ENCODE measurements around the gene ECSIT. TPM values are rescaled to one million over a fixed set of nuclear protein-coding genes. Genes with fewer than 3 reads are reported as not detected.
A peak's percentile ranks its signal among the peaks of the same experiment; 100 is the strongest.

The ECSIT gene
- total and polyA plus RNA-seq, 11 donors = 69.7 to 242 (median 133) TPM

- H3K36me3 ChIP-seq = peaks cover 0 to 31% (median 24%) of the 10 kb centered on the region in 9 donors
Measured at GRCh38 chr19:11507370-11508078, 21.4 kb downstream of the ECSIT start.

GRCh38 chr19:11506967-11507366 is 22.0 kb downstream of the ECSIT start:
- 89 to 96% (median 93%) methylated on average over 6 of the region's 6 CpGs for WGBS, 4 donors
- no peaks in the 10 kb centered on the region for H3K27me3 ChIP-seq
- ATAC-seq = no peak
- no peak for TF ChIP-seq POLR2A (IDR thresholded peaks at IDR 0.05)
- no peak for TF ChIP-seq CTCF (IDR thresholded peaks at IDR 0.05)
- no peak overlapping the region for H3K27ac ChIP-seq
- no peak overlapping the region for H3K4me3 ChIP-seq
- DNase-seq = no peak
- intact Hi-C loops (cut with DNase I) = loop anchor here in 2 of 10 donors (2.0 to 10.0 kb wide), 2 partner anchors 14 to 88 kb away; partner anchors contain the start of gene ZNF627 (in 1 of the 2)
- H3K36me3 ChIP-seq = peaks cover 0 to 25% (median 19%) of the 10 kb centered on the region in 9 donors
- peaks cover 0 to 19% (median 6%) of the 10 kb centered on the region in 12 donors for H3K4me1 ChIP-seq
- no peaks in the 10 kb centered on the region for H3K9me3 ChIP-seq

More at GRCh38 chr19:11507370-11508078, 21.4 kb downstream of the ECSIT start:
- DNase-seq (no peak), ATAC-seq (no peak)
- no peak overlapping the region for H3K27ac ChIP-seq
- peaks cover 0 to 19% (median 6%) of the 10 kb centered on the region in 12 donors for H3K4me1 ChIP-seq
- TF ChIP-seq CTCF (IDR thresholded peaks at IDR 0.05) = no peak
- no peak for TF ChIP-seq POLR2A (IDR thresholded peaks at IDR 0.05)
- intact Hi-C loops (cut with DNase I) = loop anchor here in 2 of 10 donors (2.0 to 10.0 kb wide), 2 partner anchors 13 to 87 kb away; partner anchors contain the start of gene ZNF627 (in 1 of the 2)
- WGBS, 4 donors = 90 to 95% (median 93%) methylated on average over 18 of the region's 18 CpGs
- H3K4me3 ChIP-seq = no peak overlapping the region
- H3K9me3 ChIP-seq = no peaks in the 10 kb centered on the region
- no peaks in the 10 kb centered on the region for H3K27me3 ChIP-seq

- Histone ChIP-seq H3K4me1 (peaks cover 0 to 19% (median 6%) of the 10 kb centered on the region in 12 donors), H3K27ac (peak overlapping the region in 11 of 12 donors; percentile 1 to 99 (median 95)), H3K36me3 (peaks cover 0 to 17% (median 10%) of the 10 kb centered on the region in 9 donors), H3K4me3 (peak overlapping the region; percentile 74 to 100 (median 93)), H3K27me3 (no peaks in the 10 kb centered on the region), H3K9me3 (no peaks in the 10 kb centered on the region)
- intact Hi-C loops (cut with DNase I) = loop anchor here in 2 of 10 donors (2.0 to 10.0 kb wide), 2 partner anchors 15 to 89 kb away; partner anchors contain the start of gene ZNF627 (in 1 of the 2)
- DNase-seq (peak in 2 of 5 donors; percentile 25 to 41), ATAC-seq (peak; percentile 8 to 40 (median 23))
- TF ChIP-seq CTCF (IDR thresholded peaks at IDR 0.05) = no peak
- no peak for TF ChIP-seq POLR2A (IDR thresholded peaks at IDR 0.05)
- 29 to 43% (median 29%) methylated on average over 14 to 20 of the region's 20 CpGs for WGBS, 4 donors
Measured at GRCh38 chr19:11506101-11506555, 22.8 kb downstream of the ECSIT start.

- Histone ChIP-seq H3K4me1 (peaks cover 0 to 19% (median 6%) of the 10 kb centered on the region in 12 donors), H3K27me3 (no peaks in the 10 kb centered on the region), H3K27ac (peak within 1 kb of the TSS; percentile 90 to 99 (median 96)), H3K36me3 (peaks cover 0 to 13% (median 7%) of the 10 kb centered on the region in 9 donors), H3K9me3 (no peaks in the 10 kb centered on the region), H3K4me3 (peak within 1 kb of the TSS; percentile 74 to 100 (median 93))
- intact Hi-C loops (cut with DNase I) = loop anchor here in 2 of 10 donors (2.0 to 10.0 kb wide), 3 partner anchors 15 to 89 kb away; partner anchors contain the start of genes ELOF1 (in 1 of the 2) and ZNF627 (in 1 of the 2)
- TF ChIP-seq CTCF (IDR thresholded peaks at IDR 0.05) (no peak), POLR2A (IDR thresholded peaks at IDR 0.05) (peak in 1 of 2 donors; percentile 38)
- peak; percentile 92 to 97 (median 94) for DNase-seq
- peak; percentile 70 to 85 (median 81) for ATAC-seq
- 0 to 2% (median 1%) methylated on average over 35 to 65 of the region's 65 CpGs for WGBS, 4 donors
Measured at GRCh38 chr19:11505504-11506100, 23.3 kb downstream of the ECSIT start, which contains the start of gene ZNF653. Gene ZNF653 (minus strand): TSS chr19:11505839. CDS start chr19:11505786, 53 bp downstream.
